DMS153 treated with DMSO at 0.1 percent for 48 hours (cell line): Measurements from ENCODE around the gene STARD13.

Experiments
- DNase-seq: peaks from one replicate; lab custom pipeline; 2025; ENCODE audit not compliant: unreplicated experiment; lab: John Stamatoyannopoulos, UW

The STARD13 gene

GRCh38 chr13:33101835-33102234, 183.7 kb downstream of the STARD13 start:
- no peak for DNase-seq

GRCh38 chr13:33100886-33101285, 184.7 kb downstream of the STARD13 start:
- DNase-seq, result no peak

GRCh38 chr13:33099860-33100259, 185.7 kb downstream of the STARD13 start:
- no peak for DNase-seq

- DNase-seq, result no peak
Observed at GRCh38 chr13:33096886-33097605, 188.5 kb downstream of the STARD13 start.

DNA sequence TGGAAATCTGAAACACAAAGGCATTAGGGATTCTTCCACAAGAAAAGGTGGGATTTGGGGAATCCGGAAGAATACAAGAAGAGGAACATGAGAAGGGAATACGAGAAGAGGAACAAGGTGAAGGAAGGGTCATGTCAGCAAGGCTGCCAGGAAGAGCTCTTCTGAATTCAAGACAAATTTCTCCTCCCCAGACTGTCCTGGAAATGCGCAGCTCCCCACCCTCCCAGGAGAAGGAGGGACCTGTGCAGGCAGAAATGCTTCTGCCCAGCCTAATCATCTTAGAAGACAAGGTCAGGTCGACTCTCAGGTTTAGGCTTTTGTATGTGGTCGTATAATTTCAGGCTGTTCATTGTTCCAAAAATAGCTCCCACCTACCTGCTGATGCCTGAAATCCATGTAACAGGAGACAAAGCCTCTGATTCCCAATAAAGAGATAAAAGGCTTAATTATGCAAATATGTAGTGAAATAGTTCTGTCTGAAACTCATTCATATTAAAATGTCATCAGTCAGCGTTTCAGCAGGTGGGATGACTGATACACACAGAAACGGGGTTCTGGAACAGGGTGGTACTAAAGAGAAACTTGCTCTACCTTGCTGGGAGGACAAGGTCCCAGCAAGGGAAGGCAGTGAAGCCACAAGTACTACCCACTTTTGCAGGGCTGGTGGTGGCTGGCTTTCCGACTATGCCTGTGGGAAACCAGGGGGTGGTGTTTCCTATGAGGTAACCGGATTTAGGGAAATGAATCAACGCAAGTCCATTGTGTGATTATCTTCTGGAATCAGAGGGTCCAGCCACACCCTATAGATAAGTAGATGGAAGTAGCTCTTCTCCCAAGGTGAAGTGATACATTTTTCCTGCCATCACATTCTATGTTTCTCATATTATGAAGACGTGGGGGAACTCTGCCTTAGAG, 193.2 kb downstream of the STARD13 start:
- no peak for DNase-seq

DNA sequence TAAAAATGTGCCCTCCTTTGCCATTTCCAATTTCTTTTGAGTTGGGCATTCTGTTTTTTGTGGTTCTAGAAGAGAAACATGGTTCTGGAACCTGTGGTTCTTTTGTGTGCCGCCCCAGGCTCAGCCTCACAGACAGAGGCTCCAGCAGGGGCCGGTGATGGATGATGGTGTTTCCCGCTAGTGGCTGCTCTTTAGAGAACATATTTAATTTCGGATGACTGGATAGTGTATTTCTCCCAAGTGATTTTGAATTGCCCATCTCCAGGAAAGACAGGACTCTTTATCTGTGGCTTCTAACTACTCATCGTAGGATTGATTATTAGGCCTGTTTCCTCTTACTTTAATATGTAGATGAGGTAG, 194.2 kb downstream of the STARD13 start:
- DNase-seq, result no peak

GRCh38 chr13:33090755-33091414, 194.7 kb downstream of the STARD13 start:
- DNase-seq, result no peak

GRCh38 chr13:33089311-33089710, 196.2 kb downstream of the STARD13 start:
- no peak for DNase-seq

DNA sequence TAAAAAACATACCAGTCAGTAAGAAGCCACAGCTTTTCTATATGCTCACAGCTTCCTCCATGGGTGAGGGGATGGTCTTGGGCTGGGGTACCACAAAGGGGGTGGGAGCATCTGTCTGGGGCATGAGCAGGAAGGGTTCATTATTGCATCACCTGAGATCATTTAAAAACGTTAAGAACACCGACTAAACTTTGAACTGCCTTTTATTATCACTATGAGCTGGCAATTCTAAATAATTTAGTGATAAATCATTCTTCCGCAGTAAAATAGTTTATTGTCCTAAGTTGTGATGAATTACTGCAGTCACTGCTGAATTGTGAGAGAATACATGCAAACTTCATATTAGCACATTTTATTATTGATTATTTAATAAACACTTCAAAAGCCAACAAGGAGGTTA, 197.8 kb downstream of the STARD13 start:
- no peak for DNase-seq

DNA sequence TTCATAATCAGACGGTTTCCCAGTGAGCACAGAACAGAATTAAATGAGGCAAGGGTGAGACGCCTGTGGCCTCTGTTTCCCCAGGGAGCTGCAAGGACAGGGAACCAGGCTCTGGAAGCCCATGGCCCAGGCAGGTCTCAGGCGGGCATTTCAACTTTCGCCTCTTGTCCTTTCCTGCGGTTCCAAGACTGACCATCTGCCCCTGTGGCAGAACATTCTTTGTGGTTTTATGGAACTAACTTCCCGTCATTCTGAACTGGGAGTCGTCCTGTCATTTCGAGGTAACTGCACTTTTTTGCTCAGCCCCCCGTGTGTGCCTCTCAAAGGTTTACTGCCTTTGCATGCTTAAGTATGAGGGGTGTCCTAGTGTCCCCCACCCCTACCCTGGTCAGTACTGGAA, 198.5 kb downstream of the STARD13 start:
- DNase-seq, result no peak

DNA sequence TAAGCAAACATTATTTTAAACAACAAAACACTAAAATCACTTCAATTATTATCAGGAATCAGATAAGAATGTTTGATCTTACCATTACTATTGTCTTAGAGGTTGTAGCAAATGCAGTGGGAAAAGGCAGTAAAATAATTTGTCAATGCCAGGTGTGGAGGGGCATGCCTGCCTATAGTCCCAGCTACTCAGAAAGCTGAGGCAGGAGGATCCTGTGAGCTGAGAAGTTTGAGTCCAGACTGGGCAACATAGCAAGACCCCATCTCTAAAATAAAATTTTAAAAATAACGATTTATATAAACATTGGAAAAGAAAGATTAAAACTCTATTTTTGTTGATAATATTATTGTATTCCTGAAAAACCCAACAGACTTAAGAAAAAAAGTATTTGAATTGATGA, 202.5 kb downstream of the STARD13 start:
- no peak for DNase-seq

- DNase-seq, result no peak
Observed at GRCh38 chr13:33081666-33082065, 203.9 kb downstream of the STARD13 start.

GRCh38 chr13:33080972-33081590, 204.5 kb downstream of the STARD13 start:
- no peak for DNase-seq

DNA sequence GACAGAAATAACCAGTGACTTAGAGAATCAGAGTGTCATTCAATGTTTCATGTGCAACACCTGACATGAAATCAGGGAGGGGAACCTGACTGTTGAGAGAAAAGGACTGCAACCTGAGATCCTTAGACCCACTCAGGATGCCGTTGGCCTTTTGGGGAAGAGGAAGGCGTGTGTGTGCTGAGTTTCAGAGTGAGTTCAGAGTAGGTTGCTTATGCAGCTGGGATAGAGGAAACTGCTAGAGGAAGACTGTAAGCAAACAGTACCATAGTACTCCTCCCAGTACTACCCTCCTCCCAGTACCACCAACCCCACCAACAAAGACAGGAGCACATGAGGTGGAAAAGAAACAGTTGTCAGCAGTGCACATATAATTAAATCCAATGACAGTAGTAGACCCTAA, 205.6 kb downstream of the STARD13 start:
- DNase-seq, result no peak

- DNase-seq, result no peak
Observed at GRCh38 chr13:33078263-33078662, 207.3 kb downstream of the STARD13 start.

GRCh38 chr13:33076001-33076992, 209.3 kb downstream of the STARD13 start:
- DNase-seq, result no peak

GRCh38 chr13:33073338-33073737, 212.2 kb downstream of the STARD13 start:
- no peak for DNase-seq

- DNase-seq, result no peak
Observed at GRCh38 chr13:33072759-33073158, 212.8 kb downstream of the STARD13 start.

GRCh38 chr13:33072282-33072681, 213.3 kb downstream of the STARD13 start:
- no peak for DNase-seq

- DNase-seq, result no peak
Observed at GRCh38 chr13:33070713-33071112, 214.8 kb downstream of the STARD13 start.
